Natural killer cell (primary cell): ENCODE measurements around the gene NAAA. TPM values are rescaled to one million over a fixed set of nuclear protein-coding genes. Genes with fewer than 3 reads are reported as not detected.

Source experiments
- ATAC-seq, 3 donors: fragments of 150-1000 bp in 2 of 3; fragments of 200-7000 bp in 1 of 3; cut with Tn5 transposase; 1 replicate in 1 of 3; 2 replicates in 2 of 3; pipeline ENCODE4 v1.10.0; 2021; ENCODE audit warnings: mild to moderate bottlenecking in 2 of 3, moderate library complexity in 2 of 3
- DNase-seq, 2 donors: peaks; one replicate each; pipeline versions ENCODE4 v3.0.0 to v3.0.0-alpha.2; 2013 to 2021; ENCODE audit warnings: mixed read lengths in 1 of 2
- H3K27ac ChIP-seq: one replicate; pipeline ENCODE4 v1.5.1; 2013; ENCODE audit warnings: mild to moderate bottlenecking, low read length
- H3K27me3 ChIP-seq: one replicate; pipeline ENCODE4 v1.6.1; 2013; ENCODE audit warnings: low read length; ENCODE audit not compliant: control insufficient read depth, insufficient read depth
- H3K36me3 ChIP-seq: one replicate; pipeline ENCODE4 v1.6.1; 2013; ENCODE audit warnings: low read length; ENCODE audit not compliant: control insufficient read depth, insufficient read depth
- H3K4me1 ChIP-seq: one replicate; pipeline ENCODE4 v1.6.1; 2013; ENCODE audit warnings: low read length; ENCODE audit not compliant: control insufficient read depth, insufficient read depth
- H3K4me3 ChIP-seq: one replicate; pipeline ENCODE4 v1.5.1; 2013; ENCODE audit warnings: low read length
- H3K9me3 ChIP-seq: one replicate; pipeline ENCODE4 v1.6.1; 2013; ENCODE audit warnings: low read length; ENCODE audit not compliant: control insufficient read depth, insufficient read depth
- H3K27ac Mint-ChIP-seq, 2 donors: one replicate each; pipeline ENCODE4 v1.8.0; 2022; ENCODE audit warnings: mild to moderate bottlenecking in 2 of 2, mixed read lengths in 2 of 2, moderate library complexity in 1 of 2
- H3K27me3 Mint-ChIP-seq, 2 donors: one replicate each; pipeline ENCODE4 v1.8.0; 2022; ENCODE audit warnings: low read depth in 2 of 2, mixed read lengths in 2 of 2
- H3K36me3 Mint-ChIP-seq: one replicate; pipeline ENCODE4 v1.8.0; 2022; ENCODE audit warnings: mixed read lengths
- H3K4me1 Mint-ChIP-seq, 2 donors: one replicate each; pipeline ENCODE4 v1.8.0; 2022; ENCODE audit warnings: mixed read lengths in 2 of 2
- H3K4me3 Mint-ChIP-seq: one replicate; pipeline ENCODE4 v1.8.0; 2022; ENCODE audit warnings: mild to moderate bottlenecking, moderate library complexity, mixed read lengths
- H3K9me3 Mint-ChIP-seq, 2 donors: one replicate each; pipeline ENCODE4 v1.8.0; 2022; ENCODE audit warnings: mixed read lengths in 2 of 2
- WGBS: methylation state at CpG from one replicate; pipeline ENCODE4 v1.1.7; 2013; ENCODE audit warnings: missing lambda C conversion rate; ENCODE audit not compliant: insufficient coverage; 5-methylcytosine and 5-hydroxymethylcytosine counted together
- intact Hi-C: fragments of 100-400 bp; cut with micrococcal nuclease; formaldehyde crosslinking; loops from one replicate; pipeline ENCODE4 v1.14.2; 2022
- total RNA-seq, 4 donors: library from RNA; stranded (reverse); fragments of 120-200 nt in 1 of 4; gene quantifications; one replicate each; pipeline versions ENCODE4 v1.2.3 to v1.2.4, GENCODE V29; 2013 to 2022
- TF ChIP-seq, protein P1 (sequence below): fragments of 200-600 bp; IDR thresholded peaks from one replicate; pipeline ENCODE4 v1.8.0; 2022; ENCODE audit warnings: antibody characterized with exemption

Gene NAAA
- total RNA-seq, 3 donors from 2014 or later (not counting 1 experiment from before 2014, with no cell fraction given), result 37.8 to 56.3 (median 43.4) TPM

DNA sequence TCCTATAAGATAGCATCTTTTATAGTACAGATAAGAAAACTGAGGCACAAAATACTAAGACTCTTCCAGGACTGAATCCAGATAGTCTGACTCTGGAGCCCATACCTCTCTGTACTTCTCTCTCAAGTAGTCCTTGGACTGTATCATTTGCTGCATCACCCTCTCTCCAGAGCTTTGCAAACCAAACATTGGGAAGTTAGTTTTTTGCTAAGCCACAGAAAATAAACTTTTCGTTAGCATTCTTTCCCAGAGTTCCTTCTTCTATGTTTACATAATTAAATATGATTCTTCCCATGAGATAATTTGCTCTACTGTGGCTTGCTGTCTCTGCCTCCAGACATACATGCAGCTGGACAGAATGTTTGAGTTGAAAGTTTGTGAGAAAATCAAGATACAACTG lies 60.5 kb downstream of the NAAA start:
- H3K9me3 Mint-ChIP-seq, result no peaks in the 10 kb centered on the region
- no CpG with 5 or more reads among the region's 1 CpG for WGBS
- no peak overlapping the region for H3K4me3 ChIP-seq
- TF ChIP-seq, protein P1, sequence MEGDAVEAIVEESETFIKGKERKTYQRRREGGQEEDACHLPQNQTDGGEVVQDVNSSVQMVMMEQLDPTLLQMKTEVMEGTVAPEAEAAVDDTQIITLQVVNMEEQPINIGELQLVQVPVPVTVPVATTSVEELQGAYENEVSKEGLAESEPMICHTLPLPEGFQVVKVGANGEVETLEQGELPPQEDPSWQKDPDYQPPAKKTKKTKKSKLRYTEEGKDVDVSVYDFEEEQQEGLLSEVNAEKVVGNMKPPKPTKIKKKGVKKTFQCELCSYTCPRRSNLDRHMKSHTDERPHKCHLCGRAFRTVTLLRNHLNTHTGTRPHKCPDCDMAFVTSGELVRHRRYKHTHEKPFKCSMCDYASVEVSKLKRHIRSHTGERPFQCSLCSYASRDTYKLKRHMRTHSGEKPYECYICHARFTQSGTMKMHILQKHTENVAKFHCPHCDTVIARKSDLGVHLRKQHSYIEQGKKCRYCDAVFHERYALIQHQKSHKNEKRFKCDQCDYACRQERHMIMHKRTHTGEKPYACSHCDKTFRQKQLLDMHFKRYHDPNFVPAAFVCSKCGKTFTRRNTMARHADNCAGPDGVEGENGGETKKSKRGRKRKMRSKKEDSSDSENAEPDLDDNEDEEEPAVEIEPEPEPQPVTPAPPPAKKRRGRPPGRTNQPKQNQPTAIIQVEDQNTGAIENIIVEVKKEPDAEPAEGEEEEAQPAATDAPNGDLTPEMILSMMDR, result no peak
- H3K4me1 ChIP-seq, result no peaks in the 10 kb centered on the region
- H3K36me3 ChIP-seq, result no peaks in the 10 kb centered on the region
- no peaks in the 10 kb centered on the region for H3K27me3 ChIP-seq
- H3K27ac Mint-ChIP-seq, result no peak overlapping the region
- no peak for DNase-seq
- H3K27me3 Mint-ChIP-seq, result peaks cover 0 to 3% of the 10 kb centered on the region in 2 donors
- H3K4me1 Mint-ChIP-seq, result no peaks in the 10 kb centered on the region
- H3K4me3 Mint-ChIP-seq, result no peak overlapping the region
- ATAC-seq, result no peak
- H3K27ac ChIP-seq, result no peak overlapping the region
- intact Hi-C loops, result no loop called here
- H3K36me3 Mint-ChIP-seq, result no peaks in the 10 kb centered on the region
- H3K9me3 ChIP-seq, result no peaks in the 10 kb centered on the region

GRCh38 chr4:75878246-75878756 lies 62.5 kb downstream of the NAAA start:
- intact Hi-C loops, result no loop called here
- no peak overlapping the region for H3K4me3 ChIP-seq
- DNase-seq (no peak), ATAC-seq (no peak)
- no peaks in the 10 kb centered on the region for H3K9me3 Mint-ChIP-seq
- no peaks in the 10 kb centered on the region for H3K4me1 Mint-ChIP-seq
- TF ChIP-seq, protein P1, result no peak
- no peaks in the 10 kb centered on the region for H3K36me3 Mint-ChIP-seq
- H3K27ac Mint-ChIP-seq, result no peak overlapping the region
- no peak overlapping the region for H3K4me3 Mint-ChIP-seq
- no peaks in the 10 kb centered on the region for H3K4me1 ChIP-seq
- H3K36me3 ChIP-seq, result no peaks in the 10 kb centered on the region
- H3K27me3 ChIP-seq, result no peaks in the 10 kb centered on the region
- 70% methylated on average over 6 of the region's 6 CpGs for WGBS
- no peaks in the 10 kb centered on the region for H3K9me3 ChIP-seq
- H3K27me3 Mint-ChIP-seq, result peaks cover 0 to 3% of the 10 kb centered on the region in 2 donors
- H3K27ac ChIP-seq, result no peak overlapping the region

GRCh38 chr4:75876218-75876617 lies 64.6 kb downstream of the NAAA start:
- Histone ChIP-seq H3K9me3 (no peaks in the 10 kb centered on the region), H3K27ac (no peak overlapping the region), H3K4me1 (no peaks in the 10 kb centered on the region), H3K4me3 (no peak overlapping the region), H3K36me3 (no peaks in the 10 kb centered on the region), H3K27me3 (no peaks in the 10 kb centered on the region)
- TF ChIP-seq, protein P1, result no peak
- no peaks in the 10 kb centered on the region for H3K36me3 Mint-ChIP-seq
- no peak for ATAC-seq
- no peaks in the 10 kb centered on the region for H3K9me3 Mint-ChIP-seq
- 91% methylated on average over 18 of the region's 18 CpGs for WGBS
- DNase-seq, result no peak
- no peaks in the 10 kb centered on the region for H3K27me3 Mint-ChIP-seq
- intact Hi-C loops, result no loop called here
- no peak overlapping the region for H3K27ac Mint-ChIP-seq
- H3K4me3 Mint-ChIP-seq, result no peak overlapping the region
- H3K4me1 Mint-ChIP-seq, result no peaks in the 10 kb centered on the region

DNA sequence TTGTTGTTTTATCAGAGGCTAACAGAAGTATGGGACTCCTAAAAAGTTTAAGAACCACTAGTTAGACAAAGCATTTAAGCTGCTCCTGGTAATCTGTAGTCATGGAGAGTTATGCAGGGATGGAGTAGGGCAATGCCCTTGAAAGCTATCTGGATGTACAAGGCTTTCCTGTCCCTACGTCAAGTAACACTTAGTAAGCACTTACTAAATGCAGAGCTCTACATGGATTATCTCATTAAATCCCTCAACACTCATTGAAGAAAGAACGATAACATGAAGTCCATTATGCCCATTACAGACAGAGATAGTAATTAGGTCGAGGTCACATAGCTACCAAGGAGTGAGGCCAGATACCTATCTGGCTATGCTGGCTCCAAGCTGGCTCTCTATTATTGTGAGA lies 71.7 kb downstream of the NAAA start:
- Histone ChIP-seq H3K4me3 (no peak overlapping the region), H3K9me3 (no peaks in the 10 kb centered on the region), H3K36me3 (no peaks in the 10 kb centered on the region), H3K27me3 (no peaks in the 10 kb centered on the region), H3K4me1 (no peaks in the 10 kb centered on the region), H3K27ac (no peak overlapping the region)
- no peaks in the 10 kb centered on the region for H3K4me1 Mint-ChIP-seq
- no peaks in the 10 kb centered on the region for H3K36me3 Mint-ChIP-seq
- H3K27ac Mint-ChIP-seq, result no peak overlapping the region
- intact Hi-C loops, result no loop called here
- ATAC-seq (no peak), DNase-seq (no peak)
- no peak overlapping the region for H3K4me3 Mint-ChIP-seq
- WGBS, result 58% methylated on average over 3 of the region's 3 CpGs
- TF ChIP-seq, protein P1, result no peak
- no peaks in the 10 kb centered on the region for H3K9me3 Mint-ChIP-seq
- H3K27me3 Mint-ChIP-seq, result peaks cover 0 to 4% of the 10 kb centered on the region in 2 donors
